ENCODE data around the gene CARS1.

The CARS1 gene

GRCh38 chr11:3057069-3057963 lies at the start of gene CARS1:
Gene CARS1, minus strand, starts transcription at chr11:3057423. Its CDS starts 56 bp downstream, at chr11:3057367.
- DNase-seq, result peak; percentile 94

- no peak for DNase-seq
Observed at GRCh38 chr11:3105791-3106735, 48.8 kb upstream of the CARS1 start.

GRCh38 chr11:3104961-3105790 lies 48.0 kb upstream of the CARS1 start:
- no peak for DNase-seq

GRCh38 chr11:3104051-3104714 lies 47.0 kb upstream of the CARS1 start:
- no peak for DNase-seq

- no peak for DNase-seq
Observed at GRCh38 chr11:3103076-3103475, 45.9 kb upstream of the CARS1 start.

GRCh38 chr11:3102641-3102921 lies 45.4 kb upstream of the CARS1 start:
- no peak for DNase-seq

- DNase-seq, result no peak
Observed at GRCh38 chr11:3101921-3102640, 44.9 kb upstream of the CARS1 start.

GRCh38 chr11:3099178-3099577 lies 42.0 kb upstream of the CARS1 start:
- DNase-seq, result no peak

- DNase-seq, result no peak
Observed at GRCh38 chr11:3096909-3097530, 39.8 kb upstream of the CARS1 start.

- DNase-seq, result no peak
Observed at GRCh38 chr11:3095712-3096361, 38.6 kb upstream of the CARS1 start.

- no peak for DNase-seq
Observed at GRCh38 chr11:3094223-3094824, 37.1 kb upstream of the CARS1 start.

GRCh38 chr11:3093281-3094191 lies 36.3 kb upstream of the CARS1 start:
- DNase-seq, result no peak

GRCh38 chr11:3092603-3093141 lies 35.4 kb upstream of the CARS1 start:
- no peak for DNase-seq

- DNase-seq, result peak; percentile 64
Observed at GRCh38 chr11:3091846-3092602, 34.8 kb upstream of the CARS1 start.

- DNase-seq, result no peak
Observed at GRCh38 chr11:3091081-3091845, 34.0 kb upstream of the CARS1 start.

- no peak for DNase-seq
Observed at GRCh38 chr11:3090096-3090901, 33.1 kb upstream of the CARS1 start.
